Measurements from ENCODE around the gene NFASC. TPM values are rescaled to one million over a fixed set of nuclear protein-coding genes. Genes with fewer than 3 reads are reported as not detected.

The NFASC gene
- 0.77 and 8.5 TPM in 2 replicates for total RNA-seq

DNA sequence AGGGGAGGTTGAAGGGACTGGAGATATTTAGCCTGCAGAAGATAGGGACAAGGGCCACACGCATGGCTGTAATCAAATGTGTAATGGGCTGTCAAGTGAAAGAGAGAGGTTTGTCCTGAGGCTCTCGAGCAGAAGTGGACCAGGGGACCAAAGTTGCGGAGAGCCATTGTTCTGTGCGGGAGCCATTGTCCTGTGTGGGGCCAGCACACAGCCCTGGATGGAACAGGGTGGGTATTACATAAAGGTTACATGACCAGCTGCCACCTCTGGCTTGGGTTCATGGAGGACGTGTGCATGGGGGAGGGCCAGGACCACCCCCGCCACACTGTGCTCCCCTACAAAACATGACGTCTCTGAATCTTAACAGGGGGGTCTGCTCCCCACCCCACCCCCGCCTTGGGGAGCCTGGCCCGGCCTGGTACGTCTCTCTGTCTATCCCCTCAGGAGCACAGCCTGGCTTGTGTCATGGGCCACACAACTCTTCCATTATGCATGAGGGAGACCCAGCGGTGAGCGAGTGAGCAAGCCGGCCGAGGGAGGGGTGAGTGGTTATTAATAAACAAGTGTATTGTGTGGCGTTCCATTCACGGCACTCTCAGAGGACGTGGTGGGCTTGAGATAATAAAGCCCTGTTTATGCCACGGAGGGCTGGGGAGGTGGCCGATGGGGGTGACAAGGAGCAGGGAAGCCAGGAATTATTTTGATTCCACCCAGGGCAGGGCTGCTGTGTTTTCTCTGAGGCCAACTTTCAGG lies at the start of gene NFASC:
TSS of gene NFASC (plus strand) at position 703 of the 753 bp plus-strand sequence. CDS start 73,454 bp downstream, outside the sequence.

GRCh38 chr1:205042911-205043806 lies 172.5 kb downstream of the NFASC start, which contains the start of gene CNTN2:
Gene CNTN2, plus strand, starts transcription at chr1:205043212. Its CDS starts 9,974 bp downstream, at chr1:205053186.

Other genes starting within 250 kb of the NFASC start
- 0.34 TPM in 1 of 2 replicates, not detected in the other for gene LRRN2, start 185.1 kb upstream of the NFASC start, total RNA-seq
- not detected in 2 replicates for gene CNTN2, start 172.3 kb downstream of the NFASC start, total RNA-seq
- gene TMEM81, start 213.6 kb downstream of the NFASC start, total RNA-seq, result 0.79 and 1.5 TPM in 2 replicates